Gastrocnemius medialis (tissue), 4 donors: Measurements from ENCODE around the gene CEP112. TPM values are rescaled to one million over a fixed set of nuclear protein-coding genes. Genes with fewer than 3 reads are reported as not detected.

Experiments used
- ATAC-seq, 2 donors: fragments of 150-250 bp; one replicate each; pipeline ENCODE4 v1.9.1; 2016
- DNase-seq, 2 donors: peaks; one replicate each; pipeline ENCODE4 v3.0.0-alpha.2; 2019
- H3K27ac ChIP-seq, 4 donors: fragments of 200-600 bp; sonication (generic); 1 replicate in 1 of 4; 2 replicates in 3 of 4; pipeline ENCODE4 v1.5.1; 2016 to 2018; ENCODE audit warnings: mild to moderate bottlenecking in 2 of 4, moderate library complexity in 1 of 4
- H3K27me3 ChIP-seq, 3 donors: fragments of 200-600 bp; sonication (generic) in 2 of 3; 1 replicate in 1 of 3; 2 replicates in 2 of 3; pipeline versions ENCODE4 v1.5.1 to v1.6.0; 2016 to 2019; ENCODE audit warnings: mild to moderate bottlenecking in 1 of 3, moderate library complexity in 1 of 3
- H3K36me3 ChIP-seq, 2 donors: fragments of 200-600 bp; sonication (generic) in 1 of 2; one replicate each; pipeline ENCODE4 v1.5.1; 2017 to 2018
- H3K4me1 ChIP-seq, 2 donors: fragments of 200-600 bp; sonication (generic) in 1 of 2; one replicate each; pipeline ENCODE4 v1.5.1; 2016 to 2017; ENCODE audit warnings: mild to moderate bottlenecking in 2 of 2
- H3K4me3 ChIP-seq, 4 donors: fragments of 200-600 bp; sonication (generic) in 3 of 4; 1 replicate in 1 of 4; 2 replicates in 3 of 4; pipeline ENCODE4 v1.5.1; 2016 to 2019; ENCODE audit warnings: mild to moderate bottlenecking in 2 of 4
- H3K9me3 ChIP-seq, 3 donors: fragments of 200-600 bp; sonication (generic) in 2 of 3; 1 replicate in 1 of 3; 2 replicates in 2 of 3; pipeline ENCODE4 v1.5.1; 2016 to 2019
- POLR2A ChIP-seq, 2 donors: fragments of 450-650 bp; IDR thresholded peaks; one replicate each; pipeline ENCODE4 v1.6.1; 2017; ENCODE audit warnings: antibody characterized with exemption in 2 of 2, mild to moderate bottlenecking in 2 of 2, moderate library complexity in 2 of 2
- in situ Hi-C, 4 donors: fragments of 200-750 bp; cut with MboI; loops; one replicate each; pipeline versions ENCODE4 v1.15.0 to v1.8.0; 2017; ENCODE audit warnings: low sequenced_read_pairs in 4 of 4
- intact Hi-C: fragments of 100-400 bp; cut with DNase I; formaldehyde crosslinking; loops from one replicate; pipeline ENCODE4 v1.15.1; 2023; ENCODE audit warnings: low total_unique reads
- total RNA-seq, 4 donors: library from RNA; depleted of rRNA; stranded (reverse); fragments of >200 nt; gene quantifications; one replicate each; pipeline versions ENCODE4 v1.1.0 to v1.2.3, GENCODE V29; 2016
- TF ChIP-seq, protein P1 (sequence below), 5 experiments: fragments of 450-650 bp in 3 of 5; fragments of 200-600 bp in 2 of 5; sonication (generic) in 2 of 5; IDR thresholded peaks in 4 of 5; conservative IDR thresholded peaks in 1 of 5; 1 replicate in 4 of 5; 2 replicates in 1 of 5; pipeline ENCODE4 v1.5.1; 2016 to 2019; ENCODE audit warnings: antibody characterized with exemption in 5 of 5, mild to moderate bottlenecking in 3 of 5, moderate library complexity in 3 of 5

The CEP112 gene
- total RNA-seq, 4 donors from 2014 or later, result 6.1 to 8.7 (median 7.1) TPM

DNA sequence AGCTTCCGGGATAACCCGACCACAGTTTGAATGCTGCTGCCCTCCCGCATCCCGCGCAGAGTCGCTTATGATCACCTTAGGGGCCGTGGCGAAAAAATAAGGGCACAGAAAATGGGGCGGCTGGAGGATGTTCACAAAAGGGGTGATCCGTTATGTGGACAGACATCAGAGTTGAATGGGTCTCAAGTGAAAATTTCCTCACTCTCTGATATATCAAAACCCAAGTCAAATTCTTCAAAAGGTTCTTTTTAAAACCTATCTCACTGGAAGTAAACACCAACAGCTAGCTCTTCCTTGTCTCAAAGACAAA lies 400 bp upstream of the CEP112 start:
- peaks cover 16 to 18% of the 10 kb centered on the region in 2 donors for H3K4me1 ChIP-seq
- H3K27me3 ChIP-seq, result no peaks in the 10 kb centered on the region
- intact Hi-C loops (no loop called here), in situ Hi-C loops (no loop called here)
- no peaks in the 10 kb centered on the region for H3K36me3 ChIP-seq
- peak overlapping the region; percentile 66 to 81 (median 77) for H3K4me3 ChIP-seq
- no peaks in the 10 kb centered on the region for H3K9me3 ChIP-seq
- no peak for DNase-seq
- ATAC-seq, result peak in 1 of 2 donors; percentile 6
- H3K27ac ChIP-seq, result peak overlapping the region; percentile 66 to 76 (median 72)
- TF ChIP-seq POLR2A (IDR thresholded peaks at IDR 0.05), result no peak
- TF ChIP-seq, protein P1, sequence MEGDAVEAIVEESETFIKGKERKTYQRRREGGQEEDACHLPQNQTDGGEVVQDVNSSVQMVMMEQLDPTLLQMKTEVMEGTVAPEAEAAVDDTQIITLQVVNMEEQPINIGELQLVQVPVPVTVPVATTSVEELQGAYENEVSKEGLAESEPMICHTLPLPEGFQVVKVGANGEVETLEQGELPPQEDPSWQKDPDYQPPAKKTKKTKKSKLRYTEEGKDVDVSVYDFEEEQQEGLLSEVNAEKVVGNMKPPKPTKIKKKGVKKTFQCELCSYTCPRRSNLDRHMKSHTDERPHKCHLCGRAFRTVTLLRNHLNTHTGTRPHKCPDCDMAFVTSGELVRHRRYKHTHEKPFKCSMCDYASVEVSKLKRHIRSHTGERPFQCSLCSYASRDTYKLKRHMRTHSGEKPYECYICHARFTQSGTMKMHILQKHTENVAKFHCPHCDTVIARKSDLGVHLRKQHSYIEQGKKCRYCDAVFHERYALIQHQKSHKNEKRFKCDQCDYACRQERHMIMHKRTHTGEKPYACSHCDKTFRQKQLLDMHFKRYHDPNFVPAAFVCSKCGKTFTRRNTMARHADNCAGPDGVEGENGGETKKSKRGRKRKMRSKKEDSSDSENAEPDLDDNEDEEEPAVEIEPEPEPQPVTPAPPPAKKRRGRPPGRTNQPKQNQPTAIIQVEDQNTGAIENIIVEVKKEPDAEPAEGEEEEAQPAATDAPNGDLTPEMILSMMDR (IDR thresholded peaks at IDR 0.05 in 4 of 5, conservative IDR thresholded peaks at IDR 0.05 in 1 of 5), result no peak

DNA sequence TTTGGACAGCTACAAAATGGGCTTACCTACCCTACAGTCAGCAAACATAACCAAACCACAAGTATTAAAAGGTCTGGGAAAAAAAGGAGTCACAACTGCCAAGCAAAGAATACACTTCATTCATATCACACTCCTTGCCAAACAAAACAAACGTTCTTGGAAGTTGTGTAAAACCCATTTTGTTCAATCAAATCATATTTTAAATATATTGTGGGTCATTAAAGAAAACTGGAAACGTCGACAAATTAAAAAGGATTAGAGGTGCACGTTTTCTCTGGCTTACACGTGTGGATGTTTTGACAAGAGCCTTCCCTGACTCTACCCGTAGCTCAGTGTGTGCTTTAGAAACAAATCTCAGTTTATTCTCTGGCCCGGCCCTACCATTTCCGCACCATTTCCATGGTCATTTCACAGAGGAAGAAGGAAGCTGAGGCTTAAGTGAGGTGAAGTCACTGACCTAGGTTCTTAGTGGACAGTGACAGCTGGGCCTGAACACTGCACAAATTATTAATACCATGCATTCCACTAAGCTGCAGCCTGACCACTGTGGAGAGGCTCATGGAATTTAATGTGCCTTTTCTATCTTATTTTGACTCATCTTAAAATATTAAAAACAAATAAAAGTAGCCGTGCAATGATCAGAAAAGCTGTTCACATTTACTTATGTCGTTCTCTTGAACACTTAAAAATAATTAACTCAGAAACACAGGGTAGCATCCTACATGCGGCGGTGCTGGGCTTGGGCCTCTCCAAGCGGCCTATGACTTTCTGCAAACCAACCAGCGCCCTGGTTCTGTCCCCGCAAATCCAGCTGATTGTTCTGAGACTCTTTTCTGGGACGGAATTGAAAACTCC lies 968 bp downstream of the CEP112 start:
- Histone ChIP-seq H3K36me3 (no peaks in the 10 kb centered on the region), H3K4me1 (peaks cover 16 to 18% of the 10 kb centered on the region in 2 donors), H3K27me3 (no peaks in the 10 kb centered on the region), H3K9me3 (no peaks in the 10 kb centered on the region), H3K4me3 (peak overlapping the region; percentile 66 to 81 (median 77)), H3K27ac (peak overlapping the region; percentile 66 to 76 (median 72))
- ATAC-seq (peak; percentile 63 to 66), DNase-seq (no peak)
- in situ Hi-C loops (no loop called here), intact Hi-C loops (no loop called here)
- TF ChIP-seq, protein P1 (IDR thresholded peaks at IDR 0.05 in 4 of 5, conservative IDR thresholded peaks at IDR 0.05 in 1 of 5), result no peak
- no peak for TF ChIP-seq POLR2A (IDR thresholded peaks at IDR 0.05)

DNA sequence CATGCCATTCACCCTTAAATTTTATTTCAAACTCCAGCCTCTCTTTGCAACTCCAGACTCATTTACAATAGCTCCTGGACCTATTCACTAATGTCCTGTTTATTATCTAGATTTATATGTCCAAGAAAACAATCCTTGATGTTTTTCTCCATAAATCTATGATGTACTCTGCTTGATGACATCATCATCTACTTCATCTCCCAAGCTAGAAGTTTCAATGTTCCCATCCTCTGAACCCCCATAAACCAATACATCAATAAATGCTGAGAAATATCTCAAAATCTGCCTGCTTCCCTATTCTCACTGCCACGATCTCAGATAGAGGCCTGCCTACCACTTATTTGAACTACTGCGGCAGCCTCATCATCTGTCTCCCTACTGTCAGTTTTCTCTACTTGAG lies 4.2 kb downstream of the CEP112 start:
- in situ Hi-C loops, result no loop called here

DNA sequence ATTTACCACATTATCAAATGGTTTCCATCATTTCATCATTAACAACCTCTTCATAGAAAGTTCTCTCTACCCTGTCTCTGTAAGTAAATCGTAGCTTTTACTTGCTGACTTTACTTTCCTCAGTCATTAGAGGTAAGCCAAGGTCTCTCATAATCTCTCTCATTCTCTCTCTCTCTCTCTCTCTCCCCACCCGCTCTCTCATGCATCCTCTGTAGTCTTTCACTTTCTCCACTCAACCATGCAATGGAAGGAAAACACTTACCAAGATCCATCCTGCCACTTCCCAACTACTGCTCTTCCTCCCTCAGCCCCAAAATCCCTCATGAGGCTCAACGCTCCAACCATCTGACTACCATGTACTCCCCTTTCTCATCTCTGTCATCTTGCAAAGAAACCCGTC lies 6.1 kb downstream of the CEP112 start:
- H3K4me3 ChIP-seq, result no peak overlapping the region
- intact Hi-C loops, result no loop called here
- TF ChIP-seq, protein P1 (IDR thresholded peaks at IDR 0.05 in 4 of 5, conservative IDR thresholded peaks at IDR 0.05 in 1 of 5), result no peak
- no peak for TF ChIP-seq POLR2A (IDR thresholded peaks at IDR 0.05)
- peaks cover 14 to 18% of the 10 kb centered on the region in 2 donors for H3K4me1 ChIP-seq
- no peaks in the 10 kb centered on the region for H3K9me3 ChIP-seq
- H3K27me3 ChIP-seq, result no peaks in the 10 kb centered on the region
- no peak overlapping the region for H3K27ac ChIP-seq
- H3K36me3 ChIP-seq, result peaks cover 2 to 18% of the 10 kb centered on the region in 2 donors
- ATAC-seq (no peak), DNase-seq (no peak)
- in situ Hi-C loops, result no loop called here

More for the DNA sequence above, 4.2 kb downstream of the CEP112 start:
- Histone ChIP-seq H3K27me3 (no peaks in the 10 kb centered on the region), H3K36me3 (peaks cover 0 to under 1% of the 10 kb centered on the region in 2 donors), H3K27ac (no peak overlapping the region), H3K4me1 (peaks cover 16 to 18% of the 10 kb centered on the region in 2 donors), H3K9me3 (no peaks in the 10 kb centered on the region), H3K4me3 (no peak overlapping the region)
- no peak for ATAC-seq
- intact Hi-C loops, result no loop called here
- DNase-seq, result no peak
- no peak for TF ChIP-seq POLR2A (IDR thresholded peaks at IDR 0.05)
- TF ChIP-seq, protein P1 (IDR thresholded peaks at IDR 0.05 in 4 of 5, conservative IDR thresholded peaks at IDR 0.05 in 1 of 5), result no peak
